Activated CD8-positive, alpha-beta memory T cell treated with anti-CD3 and anti-CD28 coated beads, Interleukin-2, amount 50 U/mL, for 4 hours (primary cell): Measurements from ENCODE around the gene SLC29A3.

Source experiments
- DNase-seq: peaks from one replicate; pipeline ENCODE4 v3.0.0-alpha.2; 2020

SLC29A3 gene

DNA sequence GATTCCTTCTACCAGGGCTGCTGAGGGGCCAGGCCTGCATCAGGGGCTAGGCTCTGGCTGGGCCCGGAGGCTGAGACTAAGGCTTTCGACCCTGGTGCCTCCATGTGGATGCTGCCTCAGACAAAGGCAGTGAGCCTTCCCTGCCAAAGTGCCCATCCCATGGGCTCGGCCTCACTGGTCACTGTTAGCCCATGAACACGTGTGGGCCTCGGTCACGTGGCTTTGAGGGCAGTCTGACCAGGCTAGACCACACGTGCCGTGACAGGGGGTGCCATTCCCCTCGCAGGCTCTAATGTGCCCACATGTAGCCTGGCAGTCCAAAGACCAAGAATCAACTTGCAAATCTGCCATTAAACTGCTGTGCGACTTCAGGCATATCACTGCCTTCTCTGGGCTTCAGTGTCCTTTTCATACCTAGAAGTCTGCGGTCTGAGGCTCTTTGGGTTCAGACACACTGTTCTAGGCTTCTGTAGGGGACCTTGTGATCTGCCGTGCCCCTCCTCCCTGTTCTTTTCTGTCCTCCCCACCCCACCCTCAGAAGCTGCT is 17.6 kb upstream of the SLC29A3 start:
- DNase-seq, result no peak

DNA sequence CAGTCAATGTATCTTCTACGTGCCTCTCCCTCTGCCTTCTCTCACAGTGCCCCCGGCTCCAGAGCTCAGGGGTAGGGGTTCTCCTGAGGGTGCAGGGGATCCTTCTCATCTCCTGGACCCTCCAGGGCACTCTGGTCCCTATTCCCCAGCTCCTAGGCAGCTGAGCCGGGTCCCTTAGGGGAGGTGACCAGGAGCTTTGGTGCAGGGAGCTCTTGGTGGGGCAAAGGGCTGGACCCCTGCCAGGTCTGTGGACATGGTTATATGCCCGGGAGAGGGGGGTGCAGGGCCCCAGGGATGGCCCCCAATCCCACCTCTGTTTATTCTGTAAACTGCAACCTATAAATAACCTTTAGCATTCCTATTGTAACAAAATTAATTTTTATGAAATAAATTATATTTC is 16.6 kb upstream of the SLC29A3 start:
- DNase-seq, result no peak

GRCh38 chr10:71302874-71303568 is 16.0 kb upstream of the SLC29A3 start:
- no peak for DNase-seq

GRCh38 chr10:71303569-71303907 is 15.5 kb upstream of the SLC29A3 start:
- no peak for DNase-seq

GRCh38 chr10:71304914-71305313 is 14.1 kb upstream of the SLC29A3 start:
- DNase-seq, result no peak

DNA sequence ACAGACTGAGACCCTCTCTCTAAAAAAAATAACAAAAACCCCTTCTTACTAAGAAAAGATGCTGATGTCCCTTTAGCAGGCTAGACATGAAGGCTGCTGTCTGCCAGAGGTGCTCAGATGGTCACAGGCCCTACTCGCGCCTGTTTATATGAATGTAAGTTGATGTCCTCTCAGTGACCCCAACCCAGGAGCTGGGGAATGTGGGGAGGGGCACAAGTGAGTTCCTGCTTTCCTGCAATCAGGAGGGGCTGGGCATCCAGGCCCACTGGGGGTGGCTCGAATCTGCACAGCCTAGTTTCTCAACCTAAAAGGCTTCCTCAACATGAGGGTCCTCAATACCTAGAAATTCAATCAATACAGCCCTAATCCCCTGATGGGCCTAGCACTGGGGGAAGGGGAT is 12.1 kb upstream of the SLC29A3 start:
- DNase-seq, result no peak

DNA sequence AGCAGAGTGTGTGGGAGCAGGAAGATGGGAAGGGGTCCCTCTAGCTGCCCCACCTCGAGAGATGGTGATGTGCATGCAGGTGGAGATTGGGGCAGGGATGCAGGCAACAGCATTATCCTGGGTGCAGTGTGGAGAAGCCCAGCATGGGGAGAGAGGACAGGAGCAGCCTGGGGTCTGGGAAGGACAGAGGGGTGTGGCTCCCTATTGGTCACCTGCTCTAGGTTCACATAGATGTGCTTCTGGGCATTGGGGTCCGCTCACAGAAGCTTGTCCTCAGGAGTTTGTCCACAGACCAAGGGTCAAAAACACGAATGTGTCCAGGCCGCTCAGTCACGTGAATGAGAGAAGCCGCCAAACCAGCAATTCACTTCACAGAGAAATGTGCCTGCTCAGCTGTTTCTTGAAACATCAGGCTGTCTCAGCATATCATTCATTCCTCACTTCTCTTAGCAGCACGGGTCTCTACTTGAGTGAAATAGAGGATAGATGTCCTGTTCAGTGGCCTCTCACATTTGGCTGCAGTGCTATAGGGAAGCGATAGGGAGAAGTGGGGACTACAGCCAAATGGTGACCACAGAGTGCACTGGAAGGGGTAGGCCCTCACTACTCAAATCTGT is 11.5 kb upstream of the SLC29A3 start:
- no peak for DNase-seq

GRCh38 chr10:71308244-71308643 is 10.8 kb upstream of the SLC29A3 start:
- DNase-seq, result no peak

DNA sequence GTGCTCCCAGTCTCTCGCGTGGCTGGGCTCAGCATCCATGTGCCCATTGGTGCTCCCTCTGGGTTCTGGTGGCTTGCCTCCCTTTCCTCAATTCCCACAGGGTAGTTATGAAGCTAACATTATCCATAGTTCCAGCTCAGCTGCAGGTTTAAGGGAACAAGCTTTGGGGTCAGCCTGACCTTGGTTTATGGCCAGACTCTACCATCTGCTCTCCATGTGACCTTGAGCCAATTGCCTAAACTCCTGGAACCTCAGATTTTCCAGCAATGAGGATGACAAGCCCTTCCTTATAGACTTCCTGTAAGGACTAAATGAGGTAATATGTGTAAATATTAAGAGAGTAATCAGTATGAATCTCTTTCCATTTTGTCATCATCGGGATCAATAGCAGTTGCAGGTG is 10.1 kb upstream of the SLC29A3 start:
- DNase-seq, result no peak

DNA sequence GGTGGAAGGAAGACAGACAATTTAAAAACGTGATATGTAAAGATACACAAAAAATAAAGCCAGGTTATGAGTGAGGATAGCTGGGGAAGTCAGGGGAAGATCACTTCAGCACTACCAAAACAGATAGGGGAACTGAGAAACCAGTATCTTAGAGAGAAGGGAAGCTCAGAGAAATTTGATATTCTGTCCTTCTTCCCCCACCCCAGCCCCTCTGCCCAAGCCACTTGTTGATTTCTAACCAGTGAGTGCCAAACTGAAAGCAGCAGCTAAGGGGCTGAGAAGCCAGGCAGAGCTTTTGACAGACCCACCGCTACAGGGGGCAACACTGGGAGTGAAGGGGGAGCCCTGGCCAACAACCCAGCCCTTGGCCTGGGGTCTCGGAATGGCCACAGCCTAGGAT is 9.1 kb upstream of the SLC29A3 start:
- no peak for DNase-seq

DNA sequence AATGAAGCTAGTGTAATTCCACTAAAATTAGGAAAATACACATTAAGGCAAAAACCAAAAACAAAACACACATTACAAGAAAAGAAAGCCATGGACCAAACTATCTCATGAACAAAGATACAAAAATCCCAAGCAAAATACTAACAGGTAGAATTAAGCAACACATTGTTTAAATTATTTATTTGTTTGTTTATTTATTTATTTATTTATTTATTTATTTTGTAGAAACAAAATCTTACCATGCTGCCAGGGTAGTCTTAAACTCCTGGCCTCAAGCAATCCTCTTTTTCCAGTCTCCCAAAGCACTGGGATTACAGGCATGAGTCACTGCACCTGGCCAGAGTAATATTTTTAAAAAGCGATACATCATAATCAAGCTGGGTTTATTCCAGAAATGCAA is 6.8 kb upstream of the SLC29A3 start:
- DNase-seq, result no peak

- DNase-seq, result no peak
Observed at GRCh38 chr10:71312811-71313789, 6.0 kb upstream of the SLC29A3 start.

GRCh38 chr10:71314028-71314693 is 4.9 kb upstream of the SLC29A3 start:
- DNase-seq, result peak; percentile 62

- DNase-seq, result no peak
Observed at GRCh38 chr10:71314694-71315225, 4.3 kb upstream of the SLC29A3 start.

DNA sequence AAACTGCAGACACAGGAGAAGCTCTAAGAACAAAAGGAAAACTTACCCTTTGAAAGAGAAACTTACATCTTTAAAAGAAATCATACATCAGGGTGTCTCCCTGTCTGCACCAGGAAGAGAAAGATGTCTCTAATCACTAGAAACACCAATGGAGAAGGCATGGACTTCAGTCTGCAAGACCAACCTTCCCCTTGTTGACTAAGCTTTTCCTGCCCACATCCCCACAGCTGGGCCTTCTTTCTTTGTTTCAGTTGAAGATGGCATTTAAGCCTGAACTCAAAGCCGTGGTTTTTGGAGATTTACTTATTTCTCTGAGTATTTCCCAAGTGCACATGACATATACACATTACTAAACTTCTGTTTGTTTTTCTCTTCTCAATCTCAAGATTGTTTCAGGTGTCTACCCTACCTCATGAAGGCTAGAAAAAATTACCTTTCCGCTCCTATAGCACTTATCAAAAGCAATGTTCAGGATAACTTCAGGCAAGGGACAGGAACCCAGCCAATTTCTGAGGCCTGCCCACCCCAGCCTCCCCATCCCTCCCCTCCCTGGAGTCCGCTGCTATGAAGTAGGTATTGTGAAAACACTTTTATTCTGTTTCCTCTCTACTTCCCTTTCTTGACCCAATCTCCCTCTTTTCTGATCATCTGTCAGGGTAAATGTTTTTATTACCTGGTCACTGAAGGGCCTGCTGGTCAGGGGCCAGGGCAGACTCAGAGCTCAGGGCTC is 2.8 kb upstream of the SLC29A3 start:
- DNase-seq, result no peak

GRCh38 chr10:71316786-71317160 is 2.3 kb upstream of the SLC29A3 start:
- no peak for DNase-seq

DNA sequence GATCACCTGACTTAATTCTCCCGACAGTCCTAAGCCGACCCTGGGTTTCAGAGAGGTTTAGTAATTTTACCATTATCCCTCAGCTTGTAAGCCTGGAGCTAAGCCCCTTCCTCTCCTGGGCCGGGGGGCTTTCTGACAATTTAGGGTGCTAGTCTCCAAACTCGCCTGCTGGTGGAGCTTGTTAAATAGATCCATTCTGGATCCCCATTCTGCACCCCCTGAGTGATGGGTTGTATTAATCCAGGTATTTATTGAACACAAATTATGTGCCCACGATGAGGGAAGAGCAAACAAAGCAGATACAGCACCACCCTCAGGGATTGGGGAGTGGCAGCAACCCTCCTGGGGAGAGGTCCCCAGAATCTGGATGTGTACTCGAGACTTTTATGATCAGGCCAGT is 1.3 kb upstream of the SLC29A3 start:
- no peak for DNase-seq

DNA sequence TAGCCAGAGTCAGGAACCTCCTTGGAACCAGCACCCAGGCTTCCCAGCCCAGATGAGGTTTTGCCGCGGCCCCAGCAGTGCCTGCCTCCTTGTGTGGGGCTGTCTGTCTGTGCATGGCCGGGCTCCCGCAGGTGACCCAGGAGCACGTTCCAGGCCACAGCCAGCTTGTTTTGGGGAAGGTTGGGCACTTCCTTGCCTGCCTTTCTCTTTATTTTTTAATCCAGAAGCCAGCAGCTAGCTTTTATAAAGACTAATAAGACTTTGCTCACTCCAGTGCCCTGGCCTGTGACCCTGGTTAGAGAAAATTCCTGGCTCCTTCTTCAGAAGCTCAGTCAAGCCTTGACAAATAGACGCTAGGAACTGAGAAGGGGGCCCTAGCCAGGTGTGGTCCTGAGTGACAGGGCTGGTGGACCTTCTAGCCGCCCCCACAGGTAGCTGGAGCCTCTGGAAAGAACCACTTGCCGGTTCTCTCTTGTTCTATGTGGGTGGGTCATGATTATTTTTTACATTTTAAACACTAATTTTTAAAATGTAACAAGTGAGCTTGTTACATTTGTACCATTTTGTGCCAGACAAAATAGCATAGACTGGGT is 837 bp downstream of the SLC29A3 start:
- DNase-seq, result no peak

GRCh38 chr10:71320592-71320991 is 1.5 kb downstream of the SLC29A3 start:
- no peak for DNase-seq

DNA sequence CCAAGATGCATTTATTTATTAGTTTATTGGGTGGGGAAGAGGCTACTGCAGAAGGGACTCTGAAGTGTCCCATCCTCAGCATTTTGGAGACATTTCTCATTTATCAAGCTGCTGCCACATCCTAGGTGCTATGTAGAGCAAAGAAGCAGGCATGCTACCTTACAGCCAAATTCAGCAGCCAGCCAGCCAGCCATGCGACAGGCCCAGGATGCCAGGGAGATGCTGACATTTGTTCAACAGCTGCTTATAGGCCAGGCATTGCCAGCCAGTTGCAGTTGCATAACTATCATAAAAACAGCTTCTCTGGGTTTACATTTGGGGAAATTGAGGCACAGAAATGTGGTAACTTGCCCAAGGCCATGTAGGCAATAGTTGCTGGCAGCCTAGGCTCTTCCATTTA is 2.3 kb downstream of the SLC29A3 start:
- no peak for DNase-seq

DNA sequence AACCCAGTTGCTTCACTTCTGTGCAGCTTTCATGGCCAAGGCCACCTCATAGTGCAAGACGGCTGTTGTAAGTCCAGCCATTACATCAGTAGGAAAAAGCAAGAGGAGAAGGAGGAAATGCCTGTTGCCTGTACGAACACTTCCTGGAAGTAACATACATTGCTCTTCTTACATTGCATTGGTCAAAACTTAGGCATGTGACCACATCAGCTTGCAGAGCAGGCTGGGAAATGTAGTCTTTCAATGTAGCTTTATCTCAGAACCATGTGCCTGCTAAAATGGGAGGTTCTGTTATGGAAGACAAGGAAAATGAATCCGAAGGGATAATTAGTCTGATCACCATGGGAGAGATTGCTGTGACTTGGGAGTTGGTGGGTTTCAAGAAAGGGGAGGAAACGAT is 4.3 kb downstream of the SLC29A3 start:
- no peak for DNase-seq

- no peak for DNase-seq
Observed at GRCh38 chr10:71324743-71325142, 5.7 kb downstream of the SLC29A3 start.
